Kidney (tissue), 14 donors: Measurements from ENCODE around the gene BCKDK. TPM values are rescaled to one million over a fixed set of nuclear protein-coding genes. Genes with fewer than 3 reads are reported as not detected.
A peak's percentile ranks its signal among the peaks of the same experiment; 100 is the strongest.

Source experiments
- DNase-seq, 5 donors: peaks; one replicate each; pipeline ENCODE4 v3.0.0-alpha.2; 2013 to 2020
- FAIRE-seq: peaks from 2 replicates; lab custom pipeline; 2012; peaks lifted over from hg19 to GRCh38; lab: Jason Lieb, UNC
- H3K27ac ChIP-seq, 2 donors: one replicate each; pipeline ENCODE4 v1.7.0; 2013; ENCODE audit warnings: low read depth in 2 of 2, low read length in 2 of 2, inconsistent platforms in 1 of 2
- H3K27me3 ChIP-seq: one replicate; pipeline ENCODE4 v1.7.1; 2013; ENCODE audit warnings: low read length, inconsistent platforms; ENCODE audit not compliant: control insufficient read depth, insufficient read depth
- H3K36me3 ChIP-seq, 3 donors: one replicate each; pipeline versions ENCODE4 v1.7.0 to v1.7.1; 2013; ENCODE audit warnings: low read length in 3 of 3, control low read depth in 1 of 3, inconsistent platforms in 1 of 3; ENCODE audit not compliant: insufficient read depth in 3 of 3, control insufficient read depth in 2 of 3
- H3K4me1 ChIP-seq, 3 donors: one replicate each; pipeline versions ENCODE4 v1.7.0 to v1.7.1; 2013; ENCODE audit warnings: low read length in 3 of 3, inconsistent platforms in 1 of 3, low read depth in 1 of 3; ENCODE audit not compliant: control insufficient read depth in 2 of 3, insufficient read depth in 2 of 3
- H3K4me3 ChIP-seq, 3 donors: one replicate each; pipeline versions ENCODE4 v1.7.0 to v1.8.1; 2013; ENCODE audit warnings: low read length in 3 of 3, control low read depth in 1 of 3, inconsistent platforms in 1 of 3
- H3K9ac ChIP-seq, 3 donors: one replicate each; pipeline versions ENCODE4 v1.7.0 to v1.7.1; 2013; ENCODE audit warnings: low read length in 3 of 3, control low read depth in 1 of 3, inconsistent platforms in 1 of 3
- H3K9me3 ChIP-seq, 3 donors: one replicate each; pipeline versions ENCODE4 v1.7.0 to v1.7.1; 2013; ENCODE audit warnings: low read length in 3 of 3, control low read depth in 1 of 3, inconsistent platforms in 1 of 3; ENCODE audit not compliant: control insufficient read depth in 2 of 3, insufficient read depth in 1 of 3
- intact Hi-C: fragments of 100-400 bp; cut with DNase I; formaldehyde crosslinking; loops from one replicate; pipeline ENCODE4 v1.11.1; 2022
- polyA plus RNA-seq: library from polyadenylated mRNA; stranded (reverse); fragments of 350-450 nt; fragmentation: Illumina TruSeq; extraction: RNeasy Lipid Tissue Mini Kit (QIAGEN cat#74804); gene quantifications from one replicate; pipeline ENCODE4 v1.2.3, GENCODE V29; 2014; ENCODE audit warnings: low read depth, low replicate concordance; ENCODE audit not compliant: insufficient read depth
- total RNA-seq: library from RNA; stranded (reverse); fragmentation: NEBNext Ultra II Directional; extraction: Animal tissue kit (Norgen Biotek cat#: 25700); gene quantifications from one replicate; pipeline ENCODE4 v1.2.1, GENCODE V29; 2021
- TF ChIP-seq, protein P1 (sequence below): IDR thresholded peaks from 3 replicates; pipeline ENCODE4 v1.5.1; 2012; ENCODE audit warnings: mild to moderate bottlenecking, moderate library complexity, borderline replicate concordance; ENCODE audit not compliant: insufficient read depth; ENCODE audit errors: extremely low read depth
- donor health status: control.
- donor health status: control.
- donor health status: control.
- donor health status: control.
- donor health status: control.
- donor health status: DM: yes; HTN: yes; CAD: no.
- donor health status: Normal renal cell carcinoma (clear cell type).

Gene BCKDK
- total and polyA plus RNA-seq, 2 donors from 2014 or later, result 47.6 to 70.6 TPM

DNA sequence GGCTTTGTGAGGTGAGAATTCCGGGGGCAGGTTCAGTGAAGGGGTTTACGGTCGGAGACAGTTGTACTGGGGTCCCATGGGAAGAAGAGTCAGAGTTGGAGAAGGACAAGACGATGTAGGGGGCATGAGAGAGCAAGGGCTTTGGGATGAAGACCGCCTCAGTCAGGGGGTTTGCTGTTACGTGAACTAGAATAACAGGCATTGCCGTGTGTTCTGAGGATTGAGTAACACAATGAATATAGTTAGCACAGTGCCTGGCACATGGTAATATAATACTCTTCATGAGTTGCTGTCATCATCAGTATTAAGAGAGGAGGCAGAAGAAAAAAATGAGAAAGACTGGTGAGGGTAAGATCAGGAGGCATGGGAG is 33.4 kb upstream of the BCKDK start:
- H3K9me3 ChIP-seq, result no peaks in the 10 kb centered on the region
- H3K4me3 ChIP-seq, result peak overlapping the region; percentile 90 to 99 (median 96)
- DNase-seq (no peak), FAIRE-seq (no peak)
- peak overlapping the region in 1 of 2 donors; percentile 86 for H3K27ac ChIP-seq
- peaks cover 0 to 20% (median 4%) of the 10 kb centered on the region in 3 donors for H3K4me1 ChIP-seq
- H3K9ac ChIP-seq, result peak overlapping the region; percentile 78 to 98 (median 86)
- no peaks in the 10 kb centered on the region for H3K27me3 ChIP-seq
- intact Hi-C loops, result no loop called here
- TF ChIP-seq, protein P1, sequence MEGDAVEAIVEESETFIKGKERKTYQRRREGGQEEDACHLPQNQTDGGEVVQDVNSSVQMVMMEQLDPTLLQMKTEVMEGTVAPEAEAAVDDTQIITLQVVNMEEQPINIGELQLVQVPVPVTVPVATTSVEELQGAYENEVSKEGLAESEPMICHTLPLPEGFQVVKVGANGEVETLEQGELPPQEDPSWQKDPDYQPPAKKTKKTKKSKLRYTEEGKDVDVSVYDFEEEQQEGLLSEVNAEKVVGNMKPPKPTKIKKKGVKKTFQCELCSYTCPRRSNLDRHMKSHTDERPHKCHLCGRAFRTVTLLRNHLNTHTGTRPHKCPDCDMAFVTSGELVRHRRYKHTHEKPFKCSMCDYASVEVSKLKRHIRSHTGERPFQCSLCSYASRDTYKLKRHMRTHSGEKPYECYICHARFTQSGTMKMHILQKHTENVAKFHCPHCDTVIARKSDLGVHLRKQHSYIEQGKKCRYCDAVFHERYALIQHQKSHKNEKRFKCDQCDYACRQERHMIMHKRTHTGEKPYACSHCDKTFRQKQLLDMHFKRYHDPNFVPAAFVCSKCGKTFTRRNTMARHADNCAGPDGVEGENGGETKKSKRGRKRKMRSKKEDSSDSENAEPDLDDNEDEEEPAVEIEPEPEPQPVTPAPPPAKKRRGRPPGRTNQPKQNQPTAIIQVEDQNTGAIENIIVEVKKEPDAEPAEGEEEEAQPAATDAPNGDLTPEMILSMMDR, result no peak
- peaks cover 0 to 25% (median 17%) of the 10 kb centered on the region in 3 donors for H3K36me3 ChIP-seq

DNA sequence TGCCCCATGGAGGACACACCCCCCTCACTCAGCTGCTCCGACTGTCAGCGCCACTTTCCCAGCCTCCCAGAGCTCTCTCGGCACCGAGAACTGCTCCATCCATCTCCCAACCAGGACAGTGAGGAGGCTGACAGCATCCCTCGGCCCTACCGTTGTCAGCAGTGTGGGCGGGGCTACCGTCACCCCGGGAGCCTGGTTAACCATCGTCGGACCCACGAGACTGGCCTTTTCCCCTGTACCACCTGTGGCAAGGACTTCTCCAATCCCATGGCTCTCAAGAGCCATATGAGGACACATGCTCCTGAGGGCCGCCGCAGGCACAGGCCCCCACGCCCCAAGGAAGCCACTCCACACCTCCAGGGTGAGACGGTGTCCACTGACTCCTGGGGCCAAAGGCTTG is 31.9 kb upstream of the BCKDK start:
- DNase-seq, result no peak
- no peak for FAIRE-seq
- H3K4me3 ChIP-seq, result no peak overlapping the region
- H3K36me3 ChIP-seq, result peaks cover 4 to 25% (median 20%) of the 10 kb centered on the region in 3 donors
- no peak overlapping the region for H3K9ac ChIP-seq
- no peak overlapping the region for H3K27ac ChIP-seq
- TF ChIP-seq, protein P1, result no peak
- no peaks in the 10 kb centered on the region for H3K9me3 ChIP-seq
- no peaks in the 10 kb centered on the region for H3K27me3 ChIP-seq
- intact Hi-C loops, result no loop called here
- peaks cover 0 to 20% (median 4%) of the 10 kb centered on the region in 3 donors for H3K4me1 ChIP-seq

GRCh38 chr16:31077024-31077423 is 31.2 kb upstream of the BCKDK start:
- intact Hi-C loops, result no loop called here
- H3K9ac ChIP-seq, result no peak overlapping the region
- H3K27ac ChIP-seq, result no peak overlapping the region
- no peak for DNase-seq
- H3K4me3 ChIP-seq, result no peak overlapping the region
- H3K4me1 ChIP-seq, result peaks cover 0 to 15% (median 4%) of the 10 kb centered on the region in 3 donors
- TF ChIP-seq, protein P1, result no peak
- H3K27me3 ChIP-seq, result no peaks in the 10 kb centered on the region
- FAIRE-seq, result no peak
- H3K36me3 ChIP-seq, result peaks cover 4 to 25% (median 20%) of the 10 kb centered on the region in 3 donors
- no peaks in the 10 kb centered on the region for H3K9me3 ChIP-seq
